ENCODE results near the gene TCTN1. TPM values are rescaled to one million over a fixed set of nuclear protein-coding genes. Genes with fewer than 3 reads are reported as not detected.

The TCTN1 gene
- total and polyA plus RNA-seq, 2 of the 13 experiments (the other 11 are each of a cell fraction or from before 2014, with no cell fraction given) = 13.6 to 16.0 TPM

DNA sequence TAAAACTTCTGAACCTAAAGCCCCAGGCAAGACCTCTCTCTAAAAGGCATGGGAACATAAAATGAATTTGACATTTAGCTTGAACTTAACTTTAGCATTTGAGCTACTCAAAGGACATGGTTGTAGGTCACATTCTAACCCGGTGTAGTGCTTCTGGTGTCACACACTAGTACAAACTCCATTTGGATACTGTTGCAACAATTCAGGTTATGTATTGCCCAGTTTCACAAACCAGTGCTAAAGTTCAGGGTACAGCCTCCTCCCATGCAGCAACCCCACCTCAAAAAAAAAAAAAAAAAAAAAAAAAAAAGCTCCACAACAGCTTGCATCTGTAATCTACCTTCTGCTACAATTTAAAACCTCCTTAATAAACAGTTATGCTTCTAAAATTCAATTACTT, 38.6 kb upstream of the TCTN1 start (continued):
- TF ChIP-seq HOXD1 (CRISPR knock-in tag; IDR thresholded peaks at IDR 0.05) (peak; percentile 64; the same call in 1 of the 2 replicates), SIX1 (CRISPR knock-in tag; IDR thresholded peaks at IDR 0.05; ENCODE audit: borderline replicate concordance) (peak; percentile 85), LCORL (IDR thresholded peaks at IDR 0.05) (peak; percentile 75; the same call in 1 of the 2 replicates), LCORL (CRISPR knock-in tag; IDR thresholded peaks at IDR 0.05) (peak; percentile 84), ZFP82 (CRISPR knock-in tag; IDR thresholded peaks at IDR 0.05; ENCODE audit: borderline replicate concordance) (no peak), RCOR2 (CRISPR knock-in tag; IDR thresholded peaks at IDR 0.05) (peak; percentile 75; the same call in 1 of the 2 replicates), TCF7 (IDR thresholded peaks at IDR 0.05; ENCODE audit: low read depth) (peak; percentile 43; the same call in 1 of the 2 replicates), KMT2A (CRISPR knock-in tag; IDR thresholded peaks at IDR 0.05) (peak; percentile 63; the same call in 1 of the 2 replicates), HDAC1 (CRISPR knock-in tag; IDR thresholded peaks at IDR 0.05) (peak; percentile 52; the same call in 1 of the 2 replicates), ZNF614 (CRISPR knock-in tag; IDR thresholded peaks at IDR 0.05; ENCODE audit: borderline replicate concordance) (peak; percentile 77; the same call in 1 of the 2 replicates), ZMYM4 (CRISPR knock-in tag; IDR thresholded peaks at IDR 0.05) (peak; percentile 52; the same call in 1 of the 2 replicates), ZNF205 (CRISPR knock-in tag; IDR thresholded peaks at IDR 0.05) (0 out of 2 replicates have a peak, but pooled peaks have one; percentile 24), ZSCAN9 (CRISPR knock-in tag; IDR thresholded peaks at IDR 0.05; ENCODE audit: borderline replicate concordance) (peak; percentile 60; the same call in 1 of the 2 replicates), KAT8 (CRISPR knock-in tag; IDR thresholded peaks at IDR 0.05) (peak; percentile 58; the same call in 1 of the 2 replicates), ETV5 (CRISPR knock-in tag; IDR thresholded peaks at IDR 0.05; ENCODE audit: borderline replicate concordance) (0 out of 2 replicates have a peak, but pooled peaks have one; percentile 29), FOXP1 (IDR thresholded peaks at IDR 0.05) (peak; percentile 57; the same call in 1 of the 2 replicates), FOXP1 (CRISPR knock-in tag; IDR thresholded peaks at IDR 0.05) (peak; percentile 68; the same call in 1 of the 2 replicates), HIVEP1 (CRISPR knock-in tag; IDR thresholded peaks at IDR 0.05) (no peak), FOSL2 (CRISPR knock-in tag; IDR thresholded peaks at IDR 0.05) (peak; percentile 55)
- TF ChIP-seq, protein P1, sequence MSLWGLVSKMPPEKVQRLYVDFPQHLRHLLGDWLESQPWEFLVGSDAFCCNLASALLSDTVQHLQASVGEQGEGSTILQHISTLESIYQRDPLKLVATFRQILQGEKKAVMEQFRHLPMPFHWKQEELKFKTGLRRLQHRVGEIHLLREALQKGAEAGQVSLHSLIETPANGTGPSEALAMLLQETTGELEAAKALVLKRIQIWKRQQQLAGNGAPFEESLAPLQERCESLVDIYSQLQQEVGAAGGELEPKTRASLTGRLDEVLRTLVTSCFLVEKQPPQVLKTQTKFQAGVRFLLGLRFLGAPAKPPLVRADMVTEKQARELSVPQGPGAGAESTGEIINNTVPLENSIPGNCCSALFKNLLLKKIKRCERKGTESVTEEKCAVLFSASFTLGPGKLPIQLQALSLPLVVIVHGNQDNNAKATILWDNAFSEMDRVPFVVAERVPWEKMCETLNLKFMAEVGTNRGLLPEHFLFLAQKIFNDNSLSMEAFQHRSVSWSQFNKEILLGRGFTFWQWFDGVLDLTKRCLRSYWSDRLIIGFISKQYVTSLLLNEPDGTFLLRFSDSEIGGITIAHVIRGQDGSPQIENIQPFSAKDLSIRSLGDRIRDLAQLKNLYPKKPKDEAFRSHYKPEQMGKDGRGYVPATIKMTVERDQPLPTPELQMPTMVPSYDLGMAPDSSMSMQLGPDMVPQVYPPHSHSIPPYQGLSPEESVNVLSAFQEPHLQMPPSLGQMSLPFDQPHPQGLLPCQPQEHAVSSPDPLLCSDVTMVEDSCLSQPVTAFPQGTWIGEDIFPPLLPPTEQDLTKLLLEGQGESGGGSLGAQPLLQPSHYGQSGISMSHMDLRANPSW (CRISPR knock-in tag; IDR thresholded peaks at IDR 0.05; ENCODE audit: borderline replicate concordance) = no peak
- TF ChIP-seq, protein P2, sequence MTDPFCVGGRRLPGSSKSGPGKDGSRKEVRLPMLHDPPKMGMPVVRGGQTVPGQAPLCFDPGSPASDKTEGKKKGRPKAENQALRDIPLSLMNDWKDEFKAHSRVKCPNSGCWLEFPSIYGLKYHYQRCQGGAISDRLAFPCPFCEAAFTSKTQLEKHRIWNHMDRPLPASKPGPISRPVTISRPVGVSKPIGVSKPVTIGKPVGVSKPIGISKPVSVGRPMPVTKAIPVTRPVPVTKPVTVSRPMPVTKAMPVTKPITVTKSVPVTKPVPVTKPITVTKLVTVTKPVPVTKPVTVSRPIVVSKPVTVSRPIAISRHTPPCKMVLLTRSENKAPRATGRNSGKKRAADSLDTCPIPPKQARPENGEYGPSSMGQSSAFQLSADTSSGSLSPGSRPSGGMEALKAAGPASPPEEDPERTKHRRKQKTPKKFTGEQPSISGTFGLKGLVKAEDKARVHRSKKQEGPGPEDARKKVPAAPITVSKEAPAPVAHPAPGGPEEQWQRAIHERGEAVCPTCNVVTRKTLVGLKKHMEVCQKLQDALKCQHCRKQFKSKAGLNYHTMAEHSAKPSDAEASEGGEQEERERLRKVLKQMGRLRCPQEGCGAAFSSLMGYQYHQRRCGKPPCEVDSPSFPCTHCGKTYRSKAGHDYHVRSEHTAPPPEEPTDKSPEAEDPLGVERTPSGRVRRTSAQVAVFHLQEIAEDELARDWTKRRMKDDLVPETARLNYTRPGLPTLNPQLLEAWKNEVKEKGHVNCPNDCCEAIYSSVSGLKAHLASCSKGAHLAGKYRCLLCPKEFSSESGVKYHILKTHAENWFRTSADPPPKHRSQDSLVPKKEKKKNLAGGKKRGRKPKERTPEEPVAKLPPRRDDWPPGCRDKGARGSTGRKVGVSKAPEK (CRISPR knock-in tag; IDR thresholded peaks at IDR 0.05; ENCODE audit: borderline replicate concordance) = no peak
- TF ChIP-seq, protein P3, sequence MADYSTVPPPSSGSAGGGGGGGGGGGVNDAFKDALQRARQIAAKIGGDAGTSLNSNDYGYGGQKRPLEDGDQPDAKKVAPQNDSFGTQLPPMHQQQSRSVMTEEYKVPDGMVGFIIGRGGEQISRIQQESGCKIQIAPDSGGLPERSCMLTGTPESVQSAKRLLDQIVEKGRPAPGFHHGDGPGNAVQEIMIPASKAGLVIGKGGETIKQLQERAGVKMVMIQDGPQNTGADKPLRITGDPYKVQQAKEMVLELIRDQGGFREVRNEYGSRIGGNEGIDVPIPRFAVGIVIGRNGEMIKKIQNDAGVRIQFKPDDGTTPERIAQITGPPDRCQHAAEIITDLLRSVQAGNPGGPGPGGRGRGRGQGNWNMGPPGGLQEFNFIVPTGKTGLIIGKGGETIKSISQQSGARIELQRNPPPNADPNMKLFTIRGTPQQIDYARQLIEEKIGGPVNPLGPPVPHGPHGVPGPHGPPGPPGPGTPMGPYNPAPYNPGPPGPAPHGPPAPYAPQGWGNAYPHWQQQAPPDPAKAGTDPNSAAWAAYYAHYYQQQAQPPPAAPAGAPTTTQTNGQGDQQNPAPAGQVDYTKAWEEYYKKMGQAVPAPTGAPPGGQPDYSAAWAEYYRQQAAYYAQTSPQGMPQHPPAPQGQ (CRISPR knock-in tag; IDR thresholded peaks at IDR 0.05; ENCODE audit: borderline replicate concordance) = no peak
